KMS-11 (cell line): ENCODE measurements around the gene FGFR4.
"Not testable (repeated sequence)": the region's sequence is repeated elsewhere in the genome, so short reads cannot be mapped to it uniquely, and the experiment has no call there.

Experiments
- H2AFZ ChIP-seq: fragments of 200-600 bp; sonication (generic); 2 replicates; pipeline ENCODE4 v1.6.1; 2016; ENCODE audit warnings: antibody characterized with exemption, mixed run types, low read depth
- H3K27ac ChIP-seq: fragments of 200-600 bp; sonication (generic); 2 replicates; pipeline ENCODE4 v1.6.1; 2016; ENCODE audit warnings: mild to moderate bottlenecking, mixed run types
- H3K27me3 ChIP-seq: fragments of 200-600 bp; sonication (generic); 2 replicates; pipeline ENCODE4 v1.6.1; 2017; ENCODE audit warnings: mild to moderate bottlenecking, low read depth, mixed run types, moderate library complexity; ENCODE audit not compliant: insufficient read depth
- H3K36me3 ChIP-seq: fragments of 200-600 bp; sonication (generic); 2 replicates; pipeline ENCODE4 v1.6.1; 2017; ENCODE audit warnings: mild to moderate bottlenecking, mixed run types; ENCODE audit not compliant: insufficient read depth
- H3K4me1 ChIP-seq: fragments of 200-600 bp; sonication (generic); 2 replicates; pipeline ENCODE4 v1.6.1; 2016; ENCODE audit warnings: mild to moderate bottlenecking, low read depth, mixed run types; ENCODE audit not compliant: poor library complexity, severe bottlenecking
- H3K4me2 ChIP-seq: fragments of 200-600 bp; sonication (generic); 2 replicates; pipeline ENCODE4 v1.7.0; 2016; ENCODE audit warnings: mild to moderate bottlenecking, mixed run types
- H3K4me3 ChIP-seq: fragments of 200-600 bp; sonication (generic); IDR thresholded peaks from 2 replicates; pipeline ENCODE4 v1.6.1; 2017; ENCODE audit warnings: low read depth, low read length, mixed read lengths; ENCODE audit not compliant: insufficient read depth
- H3K79me2 ChIP-seq: fragments of 200-600 bp; sonication (generic); 2 replicates; pipeline ENCODE4 v1.6.1; 2016; ENCODE audit warnings: low read depth, mixed run types; ENCODE audit not compliant: insufficient read depth
- H3K9ac ChIP-seq: fragments of 200-600 bp; sonication (generic); 2 replicates; pipeline ENCODE4 v1.6.1; 2016; ENCODE audit warnings: mild to moderate bottlenecking, mixed run types
- H4K20me1 ChIP-seq: fragments of 200-600 bp; sonication (generic); 2 replicates; pipeline ENCODE4 v1.6.1; 2016; ENCODE audit warnings: mild to moderate bottlenecking, mixed run types; ENCODE audit not compliant: insufficient read depth
- TF ChIP-seq, protein P1 (sequence below): fragments of 200-600 bp; sonication (generic); conservative IDR thresholded peaks from 2 replicates; pipeline ENCODE4 v1.6.1; 2017; ENCODE audit warnings: low read depth, mild to moderate bottlenecking, antibody characterized with exemption, low read length, moderate library complexity, mixed read lengths

The FGFR4 gene

DNA sequence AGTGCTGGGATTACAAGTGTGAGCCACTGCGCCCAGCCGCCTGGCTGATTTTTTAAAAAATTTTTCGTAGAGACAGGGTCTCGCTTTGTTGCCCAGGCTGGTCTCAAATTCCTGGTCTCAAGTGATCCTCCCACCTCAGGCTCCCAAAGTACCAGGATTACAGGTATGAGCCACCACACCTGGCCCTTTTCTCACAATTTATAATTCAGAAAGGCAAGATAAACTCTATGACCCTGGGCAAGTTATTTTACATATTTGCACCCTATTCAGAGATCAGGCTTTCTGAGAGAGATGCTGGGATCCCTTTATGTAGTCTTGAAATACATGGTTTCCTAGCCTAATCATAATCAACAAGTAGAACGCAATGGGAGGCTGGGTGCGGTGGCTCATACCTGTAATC, 43.6 kb upstream of the FGFR4 start:
- TF ChIP-seq, protein P1, sequence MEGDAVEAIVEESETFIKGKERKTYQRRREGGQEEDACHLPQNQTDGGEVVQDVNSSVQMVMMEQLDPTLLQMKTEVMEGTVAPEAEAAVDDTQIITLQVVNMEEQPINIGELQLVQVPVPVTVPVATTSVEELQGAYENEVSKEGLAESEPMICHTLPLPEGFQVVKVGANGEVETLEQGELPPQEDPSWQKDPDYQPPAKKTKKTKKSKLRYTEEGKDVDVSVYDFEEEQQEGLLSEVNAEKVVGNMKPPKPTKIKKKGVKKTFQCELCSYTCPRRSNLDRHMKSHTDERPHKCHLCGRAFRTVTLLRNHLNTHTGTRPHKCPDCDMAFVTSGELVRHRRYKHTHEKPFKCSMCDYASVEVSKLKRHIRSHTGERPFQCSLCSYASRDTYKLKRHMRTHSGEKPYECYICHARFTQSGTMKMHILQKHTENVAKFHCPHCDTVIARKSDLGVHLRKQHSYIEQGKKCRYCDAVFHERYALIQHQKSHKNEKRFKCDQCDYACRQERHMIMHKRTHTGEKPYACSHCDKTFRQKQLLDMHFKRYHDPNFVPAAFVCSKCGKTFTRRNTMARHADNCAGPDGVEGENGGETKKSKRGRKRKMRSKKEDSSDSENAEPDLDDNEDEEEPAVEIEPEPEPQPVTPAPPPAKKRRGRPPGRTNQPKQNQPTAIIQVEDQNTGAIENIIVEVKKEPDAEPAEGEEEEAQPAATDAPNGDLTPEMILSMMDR = no peak

GRCh38 chr5:177043958-177044357, 42.8 kb upstream of the FGFR4 start:
- TF ChIP-seq, protein P1 = no peak
- Histone ChIP-seq H3K27ac (no peak overlapping the region), H3K79me2 (no peaks in the 10 kb centered on the region), H3K36me3 (no peaks in the 10 kb centered on the region), H3K27me3 (no peaks in the 10 kb centered on the region), H4K20me1 (no peaks in the 10 kb centered on the region), H3K9ac (no peak overlapping the region), H3K4me2 (no peak overlapping the region), H2AFZ (no peak overlapping the region), H3K4me3 (no peak overlapping the region), H3K4me1 (no peaks in the 10 kb centered on the region)

More for the DNA sequence above, 43.6 kb upstream of the FGFR4 start:
- Histone ChIP-seq H3K4me2 (no peak overlapping the region), H3K79me2 (no peaks in the 10 kb centered on the region), H3K27me3 (no peaks in the 10 kb centered on the region), H3K27ac (no peak overlapping the region), H2AFZ (no peak overlapping the region), H3K4me1 (no peaks in the 10 kb centered on the region), H3K36me3 (no peaks in the 10 kb centered on the region), H3K9ac (no peak overlapping the region), H4K20me1 (no peaks in the 10 kb centered on the region), H3K4me3 (no peak overlapping the region)

DNA sequence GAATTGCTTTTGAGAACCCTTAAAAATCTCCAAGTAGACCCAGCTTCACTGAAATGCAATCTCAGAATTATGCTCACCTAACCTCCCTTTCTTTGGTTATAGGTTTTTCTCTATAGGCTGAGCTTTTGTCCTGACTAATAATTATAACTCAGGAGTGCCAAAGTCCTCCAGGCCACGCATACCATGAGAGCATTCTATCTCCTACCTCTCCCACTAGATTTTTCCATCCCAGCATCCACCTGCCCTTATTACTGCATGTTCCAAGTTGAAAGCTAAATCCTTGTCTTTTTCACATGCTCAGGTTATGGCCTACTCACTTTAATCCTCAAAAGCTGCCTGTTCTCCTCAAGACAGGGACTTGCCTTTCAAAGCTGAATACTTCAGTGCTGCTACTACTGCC, 42.1 kb upstream of the FGFR4 start:
- TF ChIP-seq, protein P1 = no peak
- Histone ChIP-seq H2AFZ (no peak overlapping the region), H3K4me2 (no peak overlapping the region), H4K20me1 (no peaks in the 10 kb centered on the region), H3K9ac (no peak overlapping the region), H3K36me3 (no peaks in the 10 kb centered on the region), H3K4me3 (no peak overlapping the region), H3K4me1 (no peaks in the 10 kb centered on the region), H3K27ac (no peak overlapping the region), H3K79me2 (no peaks in the 10 kb centered on the region), H3K27me3 (no peaks in the 10 kb centered on the region)

GRCh38 chr5:177045631-177046030, 41.1 kb upstream of the FGFR4 start:
- H3K4me2 ChIP-seq = no peak overlapping the region
- H3K27me3 ChIP-seq = no peaks in the 10 kb centered on the region
- no peaks in the 10 kb centered on the region for H3K79me2 ChIP-seq
- no peak overlapping the region for H2AFZ ChIP-seq
- no peaks in the 10 kb centered on the region for H3K36me3 ChIP-seq
- no peak overlapping the region for H3K9ac ChIP-seq
- TF ChIP-seq, protein P1 = no peak
- no peaks in the 10 kb centered on the region for H3K4me1 ChIP-seq
- no peaks in the 10 kb centered on the region for H4K20me1 ChIP-seq
- H3K4me3 ChIP-seq = no peak overlapping the region
- no peak overlapping the region for H3K27ac ChIP-seq

GRCh38 chr5:177048531-177048930, 38.2 kb upstream of the FGFR4 start:
- H3K36me3 ChIP-seq, H3K27ac ChIP-seq: not testable (repeated sequence)

More at GRCh38 chr5:177048531-177048930, 38.2 kb upstream of the FGFR4 start:
- not testable (repeated sequence) for H3K4me3 ChIP-seq, H3K9ac ChIP-seq, H3K4me1 ChIP-seq, H3K79me2 ChIP-seq, H3K4me2 ChIP-seq, H2AFZ ChIP-seq, H4K20me1 ChIP-seq, H3K27me3 ChIP-seq
